Pericardium fibroblast (primary cell): ENCODE results near the gene ZBTB22. TPM values are rescaled to one million over a fixed set of nuclear protein-coding genes. Genes with fewer than 3 reads are reported as not detected.

Source experiments
- total RNA-seq: library from RNA; depleted of rRNA; stranded (reverse); fragments of >200 nt; gene quantifications from 2 replicates; pipeline ENCODE4 v1.2.3, GENCODE V29; 2015

ZBTB22 gene, protein sequence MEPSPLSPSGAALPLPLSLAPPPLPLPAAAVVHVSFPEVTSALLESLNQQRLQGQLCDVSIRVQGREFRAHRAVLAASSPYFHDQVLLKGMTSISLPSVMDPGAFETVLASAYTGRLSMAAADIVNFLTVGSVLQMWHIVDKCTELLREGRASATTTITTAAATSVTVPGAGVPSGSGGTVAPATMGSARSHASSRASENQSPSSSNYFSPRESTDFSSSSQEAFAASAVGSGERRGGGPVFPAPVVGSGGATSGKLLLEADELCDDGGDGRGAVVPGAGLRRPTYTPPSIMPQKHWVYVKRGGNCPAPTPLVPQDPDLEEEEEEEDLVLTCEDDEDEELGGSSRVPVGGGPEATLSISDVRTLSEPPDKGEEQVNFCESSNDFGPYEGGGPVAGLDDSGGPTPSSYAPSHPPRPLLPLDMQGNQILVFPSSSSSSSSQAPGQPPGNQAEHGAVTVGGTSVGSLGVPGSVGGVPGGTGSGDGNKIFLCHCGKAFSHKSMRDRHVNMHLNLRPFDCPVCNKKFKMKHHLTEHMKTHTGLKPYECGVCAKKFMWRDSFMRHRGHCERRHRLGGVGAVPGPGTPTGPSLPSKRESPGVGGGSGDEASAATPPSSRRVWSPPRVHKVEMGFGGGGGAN
- 18.5 and 19.1 TPM in 2 replicates for total RNA-seq

DNA sequence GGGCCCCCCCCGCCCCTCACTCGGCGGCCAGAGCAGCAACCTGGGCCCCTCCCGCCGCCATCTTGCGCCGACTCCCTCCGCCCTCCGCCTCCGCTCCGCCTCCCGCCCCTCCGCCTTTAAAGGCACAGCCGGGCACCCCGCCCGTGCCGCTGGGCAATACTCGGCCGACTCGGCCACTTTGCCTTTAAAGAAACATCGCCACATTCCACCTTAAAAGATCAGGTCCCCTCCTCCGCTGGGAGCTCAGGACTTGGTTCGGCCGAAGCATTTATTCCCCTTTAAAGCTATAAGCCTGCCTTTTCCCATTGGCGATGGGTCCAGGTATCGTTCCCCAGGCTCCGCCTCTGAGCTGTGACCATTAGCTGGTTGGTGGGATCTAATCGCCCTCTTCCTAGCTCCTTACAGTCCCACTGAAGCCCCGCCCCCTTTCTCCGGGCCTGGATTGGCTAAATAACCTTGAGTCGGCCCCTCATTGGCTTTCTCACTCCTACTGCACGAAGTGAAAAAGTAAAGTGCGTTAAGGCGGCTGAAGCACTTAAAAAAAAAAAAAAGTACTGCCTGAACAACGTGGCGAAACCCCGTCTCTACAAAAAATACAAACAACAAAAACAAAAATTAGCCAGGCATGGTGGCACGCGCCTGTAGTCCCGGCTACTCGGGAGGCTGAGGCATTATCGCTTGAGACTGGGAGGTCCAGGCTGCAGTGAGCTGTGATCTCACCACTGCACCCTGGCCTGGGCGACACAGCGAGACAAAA is at the start of gene ZBTB22:
TSS of gene ZBTB22 (minus strand) at position 76 of the 757 bp plus-strand sequence. CDS start 828 bp downstream, outside the sequence.

DNA sequence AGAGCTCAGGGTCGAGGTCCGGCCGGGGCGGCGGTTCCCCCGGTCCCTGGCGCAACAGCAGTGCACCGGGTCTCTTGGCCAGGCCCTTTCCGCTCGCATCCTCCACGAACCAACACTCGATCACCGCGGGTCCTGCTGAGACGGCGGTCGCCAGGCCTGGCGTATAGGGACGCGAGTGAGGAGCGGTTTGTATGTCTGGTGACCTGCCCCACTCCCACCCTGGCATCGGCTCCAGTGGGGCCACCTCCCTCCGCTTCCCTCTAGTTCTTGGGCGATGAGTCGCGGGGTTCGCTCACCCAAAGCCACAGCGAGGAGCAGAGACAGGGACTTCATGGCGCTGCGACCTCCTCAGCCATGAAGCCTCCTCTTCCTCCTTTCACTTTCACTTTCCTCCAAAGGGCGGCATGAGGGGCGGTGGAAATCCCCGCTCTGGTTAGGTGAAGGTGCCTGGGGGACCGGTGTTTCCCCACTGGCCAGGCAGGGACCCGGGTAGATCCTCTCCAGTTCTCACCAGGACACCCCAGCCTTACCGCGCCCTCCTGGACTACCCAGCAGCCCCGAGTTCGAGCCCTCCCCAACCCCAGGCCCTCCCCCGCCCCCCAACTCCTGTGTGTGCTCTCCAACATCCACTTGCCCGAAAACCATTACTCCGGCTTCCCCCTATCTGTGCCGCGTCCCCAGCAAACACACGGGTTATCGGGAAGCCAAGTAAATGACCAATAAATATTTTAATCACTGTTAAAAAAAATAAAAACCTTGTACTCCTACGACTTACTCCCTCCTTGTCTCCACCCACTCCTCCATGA is 3.6 kb downstream of the ZBTB22 start, which contains the start of gene TAPBP:
TSS of gene TAPBP (minus strand) at position 370 of the 806 bp plus-strand sequence. CDS start at position 333, 37 bp downstream.

DNA sequence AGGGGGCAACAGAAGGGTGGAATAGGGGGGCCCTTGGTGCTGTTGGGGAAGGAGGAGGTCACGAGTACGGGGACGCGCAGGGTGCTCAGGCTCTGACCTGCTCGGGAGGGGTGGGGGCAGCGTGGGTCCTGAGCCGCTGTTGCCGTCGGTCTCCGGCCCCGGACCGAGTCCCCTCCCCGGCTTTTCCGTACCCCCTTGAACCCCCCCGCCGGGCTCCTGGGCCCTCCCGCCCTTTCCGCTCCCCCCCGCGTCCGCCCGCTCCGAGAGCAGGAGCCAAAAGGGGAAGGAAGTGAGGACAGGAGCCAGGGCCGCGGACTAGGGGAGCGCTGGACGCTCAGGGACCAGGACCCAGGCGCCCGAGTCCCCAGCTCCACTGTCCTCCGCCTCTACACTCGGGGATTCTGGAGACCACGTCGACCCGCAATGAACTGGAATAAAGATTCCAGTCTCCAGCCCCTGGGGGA is 18.7 kb downstream of the ZBTB22 start, which contains the start of gene RGL2:
TSS of gene RGL2 (minus strand) at position 170 of the 464 bp plus-strand sequence. CDS start 332 bp downstream, outside the sequence.

DNA sequence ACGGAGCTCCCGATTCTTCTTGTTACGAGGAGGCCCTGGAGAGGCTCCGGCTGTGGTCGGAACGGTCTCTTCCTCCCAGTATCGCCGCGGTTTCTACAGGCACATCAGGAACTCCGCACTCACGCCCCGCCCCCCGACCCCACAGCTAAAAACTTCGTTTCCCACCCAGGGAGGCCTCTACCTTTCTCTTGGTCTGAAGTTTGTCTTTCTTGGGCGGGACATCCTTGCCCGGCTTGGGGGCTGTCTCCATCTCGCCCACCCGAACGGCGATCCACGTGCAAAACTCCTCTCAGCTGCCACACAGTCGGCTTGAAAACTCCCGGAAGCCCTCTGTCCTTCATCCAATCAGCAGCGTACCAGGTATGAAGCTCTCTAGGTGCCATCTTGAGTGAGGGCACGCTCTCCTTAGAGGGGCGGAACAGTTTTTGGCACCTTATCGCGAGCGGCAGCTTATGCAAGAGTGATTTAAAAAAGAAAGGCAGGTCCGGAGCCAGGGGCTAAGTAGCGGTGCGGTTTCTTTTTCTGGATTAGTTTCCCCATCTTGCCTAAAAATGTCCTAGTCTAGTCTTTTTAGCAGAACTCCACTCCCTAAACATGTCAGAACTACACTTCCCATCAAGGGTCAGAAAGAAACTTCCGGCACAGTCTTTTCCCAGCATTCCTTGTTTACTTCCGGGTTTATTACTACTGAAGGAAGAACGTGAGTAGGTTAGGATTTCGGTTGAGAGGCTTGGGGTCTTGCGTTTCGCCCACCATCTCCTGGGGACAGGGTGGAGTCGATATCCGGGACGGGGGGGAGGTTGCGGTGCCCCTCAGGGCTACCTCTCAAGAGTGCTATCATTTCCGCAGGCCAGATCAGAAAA is 28.4 kb downstream of the ZBTB22 start, which contains the start of the genes PFDN6 and WDR46:
TSS of gene PFDN6 (plus strand) at position 681 of the 863 bp plus-strand sequence. CDS start 256 bp downstream, outside the sequence.
TSS of gene WDR46 (minus strand) at position 319 of the 863 bp plus-strand sequence. CDS start at position 250, 69 bp downstream.

DNA sequence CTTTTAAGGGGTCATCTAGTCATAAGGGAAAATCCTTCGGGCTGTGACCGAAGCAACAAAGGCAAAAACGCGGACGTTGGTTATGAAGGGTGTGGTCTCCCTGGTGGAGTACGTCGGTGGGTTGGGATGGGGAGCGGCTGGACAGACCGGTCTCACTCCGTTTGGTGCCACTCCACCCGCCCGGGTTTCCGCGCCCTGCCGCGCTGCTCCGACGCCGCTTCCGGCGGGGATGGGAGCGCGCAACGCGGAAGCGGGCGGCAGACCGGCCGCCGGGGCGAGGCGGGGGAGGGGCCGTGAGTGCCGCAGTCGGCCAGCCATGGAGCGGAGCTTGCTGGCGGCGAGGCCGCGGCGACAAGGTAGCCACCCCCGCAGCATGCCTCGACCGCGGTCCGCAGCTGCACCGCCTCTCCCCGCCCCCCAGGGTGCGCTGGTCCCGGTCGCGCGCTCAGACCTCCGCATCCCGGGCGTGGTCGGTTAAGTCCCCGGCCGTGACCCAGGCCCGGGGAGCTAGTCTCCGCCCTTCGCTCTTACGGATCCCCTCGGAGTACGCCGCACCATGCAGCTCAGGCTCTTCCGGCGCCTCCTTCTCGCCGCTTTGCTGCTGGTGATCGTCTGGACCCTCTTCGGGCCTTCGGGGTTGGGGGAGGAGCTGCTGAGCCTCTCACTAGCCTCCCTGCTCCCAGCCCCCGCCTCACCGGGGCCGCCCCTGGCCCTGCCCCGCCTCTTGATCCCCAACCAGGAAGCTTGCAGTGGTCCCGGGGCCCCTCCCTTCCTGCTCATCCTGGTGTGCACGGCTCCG is 40.5 kb downstream of the ZBTB22 start, which contains the start of gene B3GALT4:
TSS of gene B3GALT4 (plus strand) at position 260 of the 799 bp plus-strand sequence. CDS start at position 557, 297 bp downstream.

DNA sequence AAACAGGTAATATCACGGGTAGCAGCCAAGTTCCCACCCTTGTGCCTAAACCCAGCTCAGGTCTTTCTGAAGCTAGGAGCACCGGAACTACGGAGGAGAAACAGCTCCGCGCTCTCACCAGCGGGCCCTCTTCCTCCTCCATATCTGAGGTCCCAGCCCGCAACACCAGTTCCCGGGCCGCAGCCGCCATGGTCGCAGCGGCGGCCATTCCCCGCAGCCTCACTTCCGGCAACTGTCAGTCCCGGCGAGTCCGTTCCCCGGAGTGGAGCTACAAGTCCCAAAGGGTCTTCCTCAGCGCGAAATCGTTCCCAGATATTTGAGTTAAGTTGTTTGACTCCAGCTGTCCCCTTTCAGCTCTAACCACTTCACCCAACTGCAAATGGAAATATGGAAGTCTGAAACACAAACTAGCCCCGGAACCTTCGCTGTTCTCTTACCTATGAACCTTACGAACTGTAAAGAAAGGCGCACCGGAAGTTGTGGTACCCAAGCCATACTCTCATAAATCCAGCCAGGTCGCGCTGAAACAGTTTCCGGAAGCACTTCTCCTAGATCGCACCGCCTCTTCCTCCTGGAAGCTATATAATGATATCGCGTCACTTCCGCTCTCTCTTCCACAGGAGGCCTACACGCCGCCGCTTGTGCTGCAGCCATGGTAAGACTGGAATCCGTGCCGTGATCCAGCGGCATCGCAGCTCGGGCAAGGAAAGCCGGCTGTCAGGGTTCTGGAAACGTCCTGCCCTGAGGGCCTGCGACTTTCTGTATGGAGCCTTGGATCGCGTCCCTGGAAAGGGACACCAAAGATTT is 45.9 kb downstream of the ZBTB22 start, which contains the start of the genes RPS18 and VPS52:
TSS of gene RPS18 (plus strand) at position 608 of the 807 bp plus-strand sequence. CDS start at position 653, 45 bp downstream.
TSS of gene VPS52 (minus strand) at position 409 of the 807 bp plus-strand sequence. CDS start at position 208, 201 bp downstream.

Other genes with a start within 250 kb of the ZBTB22 start
- 1.6 and 5.1 TPM in 2 replicates for gene HLA-DPA1, start 244.1 kb downstream of the ZBTB22 start, total RNA-seq
- 7.7 and 7.8 TPM in 2 replicates for gene HLA-DPB1, start 241.8 kb downstream of the ZBTB22 start, total RNA-seq
- gene COL11A2, start 125.3 kb downstream of the ZBTB22 start, total RNA-seq: under 0.01 and 0.09 TPM in 2 replicates
- 20.3 and 20.7 TPM in 2 replicates for gene RXRB, start 117.1 kb downstream of the ZBTB22 start, total RNA-seq
- gene SLC39A7, start 116.9 kb downstream of the ZBTB22 start, total RNA-seq: 97.4 and 161 TPM in 2 replicates
- 5.7 and 9.1 TPM in 2 replicates for gene HSD17B8, start 113.1 kb downstream of the ZBTB22 start, total RNA-seq
- 12.3 and 12.8 TPM in 2 replicates for gene RING1, start 109.2 kb downstream of the ZBTB22 start, total RNA-seq
- gene VPS52, start 45.9 kb downstream of the ZBTB22 start, total RNA-seq: 34.2 and 34.8 TPM in 2 replicates
- 5,390 and 8,802 TPM in 2 replicates for gene RPS18, start 45.7 kb downstream of the ZBTB22 start, total RNA-seq
- 1.7 and 2.3 TPM in 2 replicates for gene B3GALT4, start 40.6 kb downstream of the ZBTB22 start, total RNA-seq
- gene WDR46, start 28.5 kb downstream of the ZBTB22 start, total RNA-seq: 58.0 and 63.1 TPM in 2 replicates
- gene PFDN6, start 28.1 kb downstream of the ZBTB22 start, total RNA-seq: 20.3 and 43.9 TPM in 2 replicates
- gene RGL2, start 18.8 kb downstream of the ZBTB22 start, total RNA-seq: 20.2 and 22.2 TPM in 2 replicates
- 62.6 and 65.8 TPM in 2 replicates for gene TAPBP, start 3.7 kb downstream of the ZBTB22 start, total RNA-seq
- gene DAXX, start 5.2 kb upstream of the ZBTB22 start, total RNA-seq: 25.2 and 26.2 TPM in 2 replicates
- gene KIFC1, start 74.1 kb upstream of the ZBTB22 start, total RNA-seq: 0.47 and 1.3 TPM in 2 replicates
- gene PHF1, start 93.3 kb upstream of the ZBTB22 start, total RNA-seq: 24.5 and 29.9 TPM in 2 replicates
- 174 and 180 TPM in 2 replicates for gene CUTA, start 100.4 kb upstream of the ZBTB22 start, total RNA-seq
- gene SYNGAP1, start 102.3 kb upstream of the ZBTB22 start, total RNA-seq: 2.6 and 6.2 TPM in 2 replicates
- 1.4 and 4.1 TPM in 2 replicates for gene ZBTB9, start 136.8 kb upstream of the ZBTB22 start, total RNA-seq